Cardiac muscle cell (in vitro differentiated cells and primary cell): ENCODE results near the gene SLC37A1. TPM values are rescaled to one million over a fixed set of nuclear protein-coding genes. Genes with fewer than 3 reads are reported as not detected.

ENCODE experiments used
- DNase-seq, 2 donors: peaks; one replicate each; pipeline versions ENCODE4 v3.0.0 to v3.0.0-alpha.2; 2010 to 2017; ENCODE audit warnings: low read depth in 1 of 2, low spot score in 1 of 2
- H3K27ac ChIP-seq: fragments of 200-600 bp; sonication (generic); 2 replicates; pipeline ENCODE4 v1.5.1; 2016
- H3K27me3 ChIP-seq: fragments of 200-600 bp; sonication (generic); 2 replicates; pipeline ENCODE4 v1.6.0; 2016; ENCODE audit warnings: control low read depth
- H3K36me3 ChIP-seq: fragments of 200-600 bp; sonication (generic); 2 replicates; pipeline ENCODE4 v1.5.1; 2016; ENCODE audit warnings: control low read depth
- H3K4me1 ChIP-seq: fragments of 200-600 bp; sonication (generic); 2 replicates; pipeline ENCODE4 v1.8.1; 2017; ENCODE audit warnings: low read depth, mild to moderate bottlenecking, mixed run types
- H3K4me3 ChIP-seq: fragments of 200-600 bp; sonication (generic); 2 replicates; pipeline ENCODE4 v1.5.1; 2016; ENCODE audit warnings: mild to moderate bottlenecking
- H3K9me3 ChIP-seq: fragments of 200-600 bp; sonication (generic); 2 replicates; pipeline ENCODE4 v1.5.1; 2017; ENCODE audit warnings: low read depth, mild to moderate bottlenecking, control low read depth
- CTCF ChIP-seq: IDR thresholded peaks from 2 replicates; pipeline ENCODE4 v1.5.1; 2012; ENCODE audit warnings: low read depth, mild to moderate bottlenecking, low read length
- polyA plus RNA-seq: library from polyadenylated mRNA; unstranded; fragments of >200 nt; fragmentation: Nextera tagmentation; extraction: Ambion mirVana; gene quantifications from 2 replicates; pipeline ENCODE4 v1.2.1, GENCODE V29; 2016
- total RNA-seq: library from RNA; depleted of rRNA; stranded (reverse); fragments of >200 nt; gene quantifications from 2 replicates; pipeline ENCODE4 v1.2.3, GENCODE V29; 2016

The SLC37A1 gene
- total and polyA plus RNA-seq, 2 experiments from 2014 or later: 3.5 to 8.4 TPM

DNA sequence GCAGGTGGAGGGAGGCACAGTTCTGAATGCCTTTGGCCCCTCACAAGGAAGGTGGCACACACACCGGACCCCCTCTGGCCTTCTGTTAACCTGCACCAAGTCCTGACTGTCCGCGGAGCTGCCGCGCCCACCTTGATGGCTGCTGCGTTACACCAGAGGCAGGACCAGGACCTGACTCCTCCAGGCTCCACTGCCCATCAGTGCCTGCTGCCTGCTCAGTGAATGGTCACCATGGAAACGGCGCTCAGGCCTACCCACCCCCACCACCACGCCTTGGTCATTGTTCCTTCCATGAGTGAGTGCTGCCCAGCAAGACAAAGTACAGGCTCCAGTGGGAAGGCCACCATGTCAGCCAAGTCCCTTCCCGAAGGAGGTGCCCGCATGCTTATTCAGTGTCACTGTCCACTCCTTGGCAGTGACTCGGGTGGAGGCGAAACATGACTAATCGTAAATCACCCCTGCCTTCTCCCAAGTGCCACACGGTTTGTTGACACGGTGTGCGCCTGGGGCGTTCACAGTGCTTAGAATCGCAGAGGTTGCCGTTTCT is 57.3 kb downstream of the SLC37A1 start:
- Histone ChIP-seq H3K27me3 (no peaks in the 10 kb centered on the region), H3K36me3 (no peaks in the 10 kb centered on the region), H3K4me3 (no peak overlapping the region), H3K27ac (no peak overlapping the region), H3K9me3 (no peaks in the 10 kb centered on the region), H3K4me1 (no peaks in the 10 kb centered on the region)
- no peak for DNase-seq
- no peak for TF ChIP-seq CTCF

DNA sequence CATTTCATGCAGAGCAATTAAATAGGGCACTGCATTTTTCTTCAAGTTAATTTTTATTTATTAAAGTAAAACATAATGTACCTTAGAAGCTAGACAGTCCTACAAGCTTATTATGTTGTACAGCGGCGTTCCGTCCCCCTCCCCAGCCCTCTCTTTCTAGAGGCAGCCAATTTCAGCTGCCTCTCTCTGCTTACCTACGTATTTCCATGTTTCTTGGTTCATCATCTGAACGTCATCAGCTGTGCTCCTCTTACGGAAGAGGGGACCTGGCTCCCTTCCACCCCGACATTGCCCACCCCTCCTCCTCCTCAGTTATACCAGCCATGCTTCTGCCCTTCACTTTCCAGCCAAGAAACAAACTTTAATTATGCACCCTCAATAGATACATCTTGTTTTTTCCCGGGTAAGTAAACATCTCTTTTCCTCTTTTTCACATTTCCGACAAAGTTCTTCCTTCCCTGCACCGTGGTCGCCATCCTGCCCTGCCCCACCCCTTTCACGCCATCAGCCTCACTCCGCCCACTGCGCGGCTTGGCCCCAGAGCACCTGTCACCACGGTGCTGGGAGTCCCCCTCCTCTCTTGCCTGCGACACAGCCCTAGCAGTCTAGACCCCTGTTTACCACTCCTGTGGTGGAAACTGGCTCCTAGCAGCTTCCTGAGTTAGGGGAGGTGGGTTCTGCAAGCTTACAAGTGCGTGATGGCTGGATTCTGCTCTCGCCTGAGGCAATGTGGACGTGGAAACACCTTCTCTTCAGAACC is 57.9 kb downstream of the SLC37A1 start:
- no peak overlapping the region for H3K4me3 ChIP-seq
- TF ChIP-seq CTCF: no peak

GRCh38 chr21:42572906-42573495 is 59.3 kb downstream of the SLC37A1 start:
- H3K9me3 ChIP-seq: no peaks in the 10 kb centered on the region
- no peak for DNase-seq
- no peak for TF ChIP-seq CTCF
- no peak overlapping the region for H3K4me3 ChIP-seq
- no peak overlapping the region for H3K27ac ChIP-seq
- H3K27me3 ChIP-seq: no peaks in the 10 kb centered on the region
- no peaks in the 10 kb centered on the region for H3K36me3 ChIP-seq
- H3K4me1 ChIP-seq: no peaks in the 10 kb centered on the region

More for the DNA sequence above, 57.9 kb downstream of the SLC37A1 start:
- Histone ChIP-seq H3K4me1 (no peaks in the 10 kb centered on the region), H3K27ac (no peak overlapping the region), H3K36me3 (no peaks in the 10 kb centered on the region), H3K27me3 (no peaks in the 10 kb centered on the region), H3K9me3 (no peaks in the 10 kb centered on the region)
- DNase-seq: no peak

DNA sequence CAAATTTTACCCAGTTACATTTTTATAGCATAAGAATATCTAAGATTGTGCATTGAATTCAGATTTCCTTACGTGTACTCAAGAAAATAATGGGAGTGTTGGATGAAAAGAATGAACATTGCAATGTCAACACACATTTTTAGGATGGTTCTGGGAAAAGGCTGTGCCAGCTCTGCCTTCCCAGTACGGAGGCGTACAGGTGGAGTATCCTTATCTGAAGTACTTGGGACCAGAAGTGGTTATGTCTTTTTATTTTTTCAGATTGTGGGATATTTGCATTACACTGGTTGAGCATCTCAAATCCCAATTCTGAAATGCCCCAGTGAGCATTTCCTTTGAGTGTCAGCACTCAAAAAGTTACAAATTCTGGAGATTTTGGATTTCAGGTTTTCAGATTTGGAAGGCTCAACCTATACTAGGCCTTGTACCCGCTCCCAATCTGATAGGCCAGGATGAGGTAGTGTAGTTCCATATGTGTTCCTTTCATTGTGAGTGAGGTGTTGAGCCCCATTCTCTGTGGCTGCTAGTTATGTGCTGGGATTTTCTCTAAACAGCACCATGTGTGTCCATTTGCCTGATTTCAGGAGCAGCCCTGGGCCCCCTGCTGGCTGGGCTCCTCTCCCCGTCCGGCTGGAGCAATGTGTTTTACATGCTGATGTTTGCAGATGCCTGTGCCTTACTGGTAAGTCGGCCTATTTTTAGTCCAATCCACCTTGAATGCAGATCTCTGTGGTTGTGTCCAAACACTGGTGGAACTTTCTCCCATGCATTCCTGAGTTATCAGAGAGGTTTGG is 60.8 kb downstream of the SLC37A1 start:
- Histone ChIP-seq H3K4me3 (no peak overlapping the region), H3K27me3 (no peaks in the 10 kb centered on the region), H3K36me3 (no peaks in the 10 kb centered on the region), H3K4me1 (no peaks in the 10 kb centered on the region), H3K9me3 (no peaks in the 10 kb centered on the region), H3K27ac (no peak overlapping the region)
- TF ChIP-seq CTCF: peak; percentile 60
- peak; percentile 32 to 44 for DNase-seq

DNA sequence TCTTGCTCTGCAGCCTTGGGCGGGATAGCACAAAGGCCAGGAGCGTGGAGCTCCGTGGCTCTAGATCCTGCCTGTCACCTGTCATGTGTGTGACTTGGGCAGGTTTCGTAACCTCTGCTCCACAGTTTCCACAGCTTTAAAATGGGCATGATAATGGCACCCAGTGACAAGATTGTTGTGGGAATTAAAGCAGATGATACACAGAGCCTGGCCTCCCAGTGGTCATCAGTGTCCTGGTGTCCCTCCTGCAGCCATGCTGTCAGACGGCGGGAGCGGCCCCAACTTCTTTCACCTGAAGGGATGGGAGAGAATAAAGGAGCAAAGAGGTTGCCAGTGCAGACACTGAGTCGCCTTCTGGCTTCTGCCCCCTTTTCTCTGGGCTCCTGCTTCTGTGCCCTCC is 61.5 kb downstream of the SLC37A1 start:
- no peak overlapping the region for H3K27ac ChIP-seq
- no peaks in the 10 kb centered on the region for H3K9me3 ChIP-seq
- H3K27me3 ChIP-seq: no peaks in the 10 kb centered on the region
- H3K4me3 ChIP-seq: no peak overlapping the region
- H3K36me3 ChIP-seq: no peaks in the 10 kb centered on the region
- no peak for DNase-seq
- no peaks in the 10 kb centered on the region for H3K4me1 ChIP-seq
- TF ChIP-seq CTCF: no peak
